ENCODE results near the gene BRINP3. TPM values are rescaled to one million over a fixed set of nuclear protein-coding genes. Genes with fewer than 3 reads are reported as not detected.

Gene BRINP3
- total RNA-seq, 1 donor from 2014 or later: 2.1 TPM

- no peak for TF ChIP-seq CTCF (IDR thresholded peaks at IDR 0.05)
- no peaks in the 10 kb centered on the region for H3K27me3 ChIP-seq (ENCODE audit: low read depth)
- no peak overlapping the region for H3K4me3 ChIP-seq
- H3K36me3 ChIP-seq: no peaks in the 10 kb centered on the region
- H3K9me3 ChIP-seq: no peaks in the 10 kb centered on the region
- no peaks in the 10 kb centered on the region for H3K4me1 ChIP-seq
- ATAC-seq (no peak), DNase-seq (no peak)
- intact Hi-C loops (cut with DNase I): no loop called here
- H3K27ac ChIP-seq: no peak overlapping the region
Observed at GRCh38 chr1:190262538-190262937, 215.1 kb downstream of the BRINP3 start.

GRCh38 chr1:190259424-190259823 lies 218.2 kb downstream of the BRINP3 start:
- Histone ChIP-seq H3K36me3 (no peaks in the 10 kb centered on the region), H3K9me3 (no peaks in the 10 kb centered on the region), H3K4me3 (no peak overlapping the region), H3K27me3 (ENCODE audit: low read depth) (no peaks in the 10 kb centered on the region), H3K4me1 (no peaks in the 10 kb centered on the region), H3K27ac (no peak overlapping the region)
- no peak for DNase-seq
- intact Hi-C loops (cut with DNase I): no loop called here
- TF ChIP-seq CTCF (IDR thresholded peaks at IDR 0.05): no peak
- ATAC-seq: no peak

- ATAC-seq (no peak), DNase-seq (no peak)
- Histone ChIP-seq H3K4me3 (no peak overlapping the region), H3K27me3 (ENCODE audit: low read depth) (no peaks in the 10 kb centered on the region), H3K9me3 (no peaks in the 10 kb centered on the region), H3K36me3 (no peaks in the 10 kb centered on the region), H3K4me1 (no peaks in the 10 kb centered on the region), H3K27ac (no peak overlapping the region)
- intact Hi-C loops (cut with DNase I): no loop called here
- no peak for TF ChIP-seq CTCF (IDR thresholded peaks at IDR 0.05)
Observed at GRCh38 chr1:190258003-190258402, 219.7 kb downstream of the BRINP3 start.

GRCh38 chr1:190252046-190252445 lies 225.6 kb downstream of the BRINP3 start:
- DNase-seq (no peak), ATAC-seq (no peak)
- Histone ChIP-seq H3K4me3 (no peak overlapping the region), H3K36me3 (no peaks in the 10 kb centered on the region), H3K9me3 (no peaks in the 10 kb centered on the region), H3K4me1 (no peaks in the 10 kb centered on the region), H3K27ac (no peak overlapping the region), H3K27me3 (ENCODE audit: low read depth) (no peaks in the 10 kb centered on the region)
- no peak for TF ChIP-seq CTCF (IDR thresholded peaks at IDR 0.05)
- intact Hi-C loops (cut with DNase I): no loop called here

- intact Hi-C loops (cut with DNase I): no loop called here
- ATAC-seq: no peak
- DNase-seq: no peak
Observed at GRCh38 chr1:190250368-190250767, 227.3 kb downstream of the BRINP3 start.

More at GRCh38 chr1:190250368-190250767, 227.3 kb downstream of the BRINP3 start:
- Histone ChIP-seq H3K4me3 (no peak overlapping the region), H3K27ac (no peak overlapping the region), H3K36me3 (no peaks in the 10 kb centered on the region), H3K4me1 (no peaks in the 10 kb centered on the region), H3K27me3 (ENCODE audit: low read depth) (no peaks in the 10 kb centered on the region), H3K9me3 (no peaks in the 10 kb centered on the region)
- no peak for TF ChIP-seq CTCF (IDR thresholded peaks at IDR 0.05)
